WTC11 (cell line): ENCODE results near the gene TTLL11. TPM values are rescaled to one million over a fixed set of nuclear protein-coding genes. Genes with fewer than 3 reads are reported as not detected.

ENCODE experiments used
- ATAC-seq: fragments of 200-7000 bp; cut with Tn5 transposase; 2 replicates; pipeline ENCODE4 v1.10.0; 2021; ENCODE audit warnings: mild to moderate bottlenecking, moderate library complexity
- CTCF ChIA-PET: fragments of 300-600 bp; sonication (Branson Sonifier 250); formaldehyde crosslinking; loops from one replicate; lab custom pipeline; 2021; ENCODE audit warnings: antibody characterized with exemption; lab: Charles Lee
- POLR2A ChIA-PET: fragments of 350-600 bp; sonication (Branson Sonifier 250); formaldehyde crosslinking; loops from one replicate; lab custom pipeline; 2021; ENCODE audit warnings: antibody characterized with exemption; lab: Charles Lee
- DNase-seq: peaks from one replicate; pipeline ENCODE4 v3.0.0; 2021; ENCODE audit warnings: low spot score
- H3K27ac Mint-ChIP-seq: 2 replicates; pipeline ENCODE4 v1.8.0; 2021; ENCODE audit warnings: mixed read lengths
- H3K27me3 Mint-ChIP-seq: 2 replicates; pipeline ENCODE4 v1.8.0; 2021; ENCODE audit warnings: low read depth, mild to moderate bottlenecking, moderate library complexity, mixed read lengths
- H3K36me3 Mint-ChIP-seq: 2 replicates; pipeline ENCODE4 v1.8.0; 2021; ENCODE audit warnings: mixed read lengths
- H3K4me1 Mint-ChIP-seq: 2 replicates; pipeline ENCODE4 v1.8.0; 2022; ENCODE audit warnings: mixed read lengths
- H3K4me3 Mint-ChIP-seq: 2 replicates; pipeline ENCODE4 v1.8.0; 2021; ENCODE audit warnings: mild to moderate bottlenecking, moderate library complexity, mixed read lengths
- H3K9me3 Mint-ChIP-seq: 2 replicates; pipeline ENCODE4 v1.8.0; 2021; ENCODE audit warnings: mixed read lengths
- AFF4 ChIP-seq: sonication (generic); formaldehyde crosslinking; IDR thresholded peaks from 2 replicates; pipeline ENCODE4 v1.8.1; 2023; ENCODE audit warnings: mild to moderate bottlenecking, missing genetic modification reagents, borderline replicate concordance
- ARID4B ChIP-seq: sonication (generic); formaldehyde crosslinking; IDR thresholded peaks from 2 replicates; pipeline ENCODE4 v1.8.0; 2023; ENCODE audit warnings: missing genetic modification reagents, mild to moderate bottlenecking, borderline replicate concordance
- ATF2 ChIP-seq: sonication (generic); formaldehyde crosslinking; IDR thresholded peaks from 2 replicates; pipeline ENCODE4 v1.8.1; 2022; ENCODE audit warnings: low read depth, missing genetic modification reagents, borderline replicate concordance
- ATF3 ChIP-seq: sonication (generic); formaldehyde crosslinking; conservative IDR thresholded peaks from 2 replicates; pipeline ENCODE4 v1.8.1; 2022; ENCODE audit warnings: mild to moderate bottlenecking, missing genetic modification reagents
- EMX1 ChIP-seq: fragments of 250-450 bp; sonication (Bioruptor Pico); IDR thresholded peaks from 2 replicates; pipeline ENCODE4 v1.8.0; 2021; ENCODE audit warnings: mild to moderate bottlenecking
- FOXP4 ChIP-seq: sonication (generic); formaldehyde crosslinking; IDR thresholded peaks from 2 replicates; pipeline ENCODE4 v1.8.0; 2022; ENCODE audit warnings: mild to moderate bottlenecking, missing genetic modification reagents
- GABPB1 ChIP-seq: sonication (generic); formaldehyde crosslinking; IDR thresholded peaks from 2 replicates; pipeline ENCODE4 v1.8.1; 2023; ENCODE audit warnings: mild to moderate bottlenecking, missing genetic modification reagents
- HMGA2 ChIP-seq: fragments of 250-450 bp; sonication (Bioruptor Pico); IDR thresholded peaks from 2 replicates; pipeline ENCODE4 v1.4.0; 2021; ENCODE audit warnings: mild to moderate bottlenecking, moderate library complexity
- KAT7 ChIP-seq: sonication (generic); formaldehyde crosslinking; IDR thresholded peaks from 2 replicates; pipeline ENCODE4 v1.8.1; 2023; ENCODE audit warnings: missing genetic modification reagents, mild to moderate bottlenecking, borderline replicate concordance
- MAX ChIP-seq: sonication (generic); formaldehyde crosslinking; IDR thresholded peaks from 2 replicates; pipeline ENCODE4 v1.8.0; 2022; ENCODE audit warnings: mild to moderate bottlenecking, missing genetic modification reagents
- NR2C2 ChIP-seq: sonication (generic); formaldehyde crosslinking; IDR thresholded peaks from 2 replicates; pipeline ENCODE4 v1.8.0; 2022; ENCODE audit warnings: mild to moderate bottlenecking, missing genetic modification reagents
- RORB ChIP-seq: fragments of 250-450 bp; sonication (Bioruptor Pico); IDR thresholded peaks from 2 replicates; pipeline ENCODE4 v1.9.0; 2021; ENCODE audit warnings: mild to moderate bottlenecking
- STAT6 ChIP-seq: sonication (generic); formaldehyde crosslinking; conservative IDR thresholded peaks from 2 replicates; pipeline ENCODE4 v1.8.1; 2023; ENCODE audit warnings: mild to moderate bottlenecking, low read depth, missing genetic modification reagents, moderate library complexity
- USF1 ChIP-seq: sonication (generic); formaldehyde crosslinking; IDR thresholded peaks from 2 replicates; pipeline ENCODE4 v1.8.0; 2022; ENCODE audit warnings: mild to moderate bottlenecking, missing genetic modification reagents
- ZMAT4 ChIP-seq: fragments of 250-450 bp; sonication (Bioruptor Pico); IDR thresholded peaks from 2 replicates; pipeline ENCODE4 v1.9.0; 2021; ENCODE audit warnings: mild to moderate bottlenecking
- ZNF138 ChIP-seq: sonication (generic); formaldehyde crosslinking; conservative IDR thresholded peaks from 2 replicates; pipeline ENCODE4 v1.8.1; 2022; ENCODE audit warnings: mild to moderate bottlenecking, moderate library complexity, missing genetic modification reagents
- ZNF396 ChIP-seq: fragments of 250-450 bp; sonication (Bioruptor Pico); IDR thresholded peaks from 2 replicates; pipeline ENCODE4 v1.8.0; 2021; ENCODE audit warnings: mild to moderate bottlenecking, moderate library complexity, borderline replicate concordance
- total RNA-seq: library from RNA; stranded (reverse); gene quantifications from 3 replicates; pipeline ENCODE4 v1.2.3, GENCODE V29; 2021

TTLL11 gene
- total RNA-seq, 1 experiment from 2014 or later, result 1.1 TPM

GRCh38 chr9:121802753-121803152 is 290.4 kb downstream of the TTLL11 start:
- Mint-ChIP-seq H3K27me3 (peaks cover 3% of the 10 kb centered on the region), H3K9me3 (peaks cover 14% of the 10 kb centered on the region), H3K4me1 (peaks cover 4% of the 10 kb centered on the region; the same call in 1 of the 2 replicates), H3K36me3 (peaks cover 11% of the 10 kb centered on the region), H3K4me3 (no peak overlapping the region), H3K27ac (no peak overlapping the region)
- DNase-seq (no peak), ATAC-seq (peak; percentile 28; the same call in 1 of the 2 replicates)
- TF ChIP-seq STAT6 (CRISPR knock-in tag) (no peak), FOXP4 (CRISPR knock-in tag) (no peak), NR2C2 (CRISPR knock-in tag) (no peak), ZMAT4 (CRISPR knock-in tag) (no peak), GABPB1 (no peak)
- POLR2A ChIA-PET, result no interaction called here
- CTCF ChIA-PET, result interaction anchor here (0.6 kb wide), 1 partner anchor 253 kb away, joined by 3 read pairs; no protein-coding TSS in a partner anchor

GRCh38 chr9:121801579-121801978 is 291.5 kb downstream of the TTLL11 start:
- no peak overlapping the region for H3K4me3 Mint-ChIP-seq
- H3K36me3 Mint-ChIP-seq, result peaks cover 11% of the 10 kb centered on the region
- peaks cover 14% of the 10 kb centered on the region for H3K9me3 Mint-ChIP-seq
- POLR2A ChIA-PET, result no interaction called here
- peaks cover 12% of the 10 kb centered on the region for H3K4me1 Mint-ChIP-seq
- ATAC-seq (no peak), DNase-seq (no peak)
- no peak overlapping the region for H3K27ac Mint-ChIP-seq
- CTCF ChIA-PET, result no interaction called here
- peaks cover 3% of the 10 kb centered on the region for H3K27me3 Mint-ChIP-seq
- TF ChIP-seq HMGA2 (CRISPR knock-in tag), result no peak
- no peak for TF ChIP-seq ZNF396 (CRISPR knock-in tag)
- no peak for TF ChIP-seq MAX (CRISPR knock-in tag)
- TF ChIP-seq ATF3 (CRISPR knock-in tag), result no peak
- no peak for TF ChIP-seq ATF2 (CRISPR knock-in tag)
- TF ChIP-seq EMX1, result no peak
- no peak for TF ChIP-seq ARID4B
- no peak for TF ChIP-seq RORB
- no peak for TF ChIP-seq KAT7
- TF ChIP-seq ZNF138 (CRISPR knock-in tag), result no peak
- TF ChIP-seq USF1, result no peak
- no peak for TF ChIP-seq AFF4
